Measurements from ENCODE around the gene CREB3L2.
"Not testable (repeated sequence)": the region's sequence is repeated elsewhere in the genome, so short reads cannot be mapped to it uniquely, and the experiment has no call there.

Gene CREB3L2, protein sequence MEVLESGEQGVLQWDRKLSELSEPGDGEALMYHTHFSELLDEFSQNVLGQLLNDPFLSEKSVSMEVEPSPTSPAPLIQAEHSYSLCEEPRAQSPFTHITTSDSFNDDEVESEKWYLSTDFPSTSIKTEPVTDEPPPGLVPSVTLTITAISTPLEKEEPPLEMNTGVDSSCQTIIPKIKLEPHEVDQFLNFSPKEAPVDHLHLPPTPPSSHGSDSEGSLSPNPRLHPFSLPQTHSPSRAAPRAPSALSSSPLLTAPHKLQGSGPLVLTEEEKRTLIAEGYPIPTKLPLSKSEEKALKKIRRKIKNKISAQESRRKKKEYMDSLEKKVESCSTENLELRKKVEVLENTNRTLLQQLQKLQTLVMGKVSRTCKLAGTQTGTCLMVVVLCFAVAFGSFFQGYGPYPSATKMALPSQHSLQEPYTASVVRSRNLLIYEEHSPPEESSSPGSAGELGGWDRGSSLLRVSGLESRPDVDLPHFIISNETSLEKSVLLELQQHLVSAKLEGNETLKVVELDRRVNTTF

GRCh38 chr7:138001529-138002095 is at the start of gene CREB3L2:
CREB3L2 (minus strand) TSS chr7:138002086; CDS start chr7:138001705, 381 bp downstream.
- peak; percentile 82 for DNase-seq

GRCh38 chr7:138049505-138050116 is 47.7 kb upstream of the CREB3L2 start:
- DNase-seq: no peak

DNA sequence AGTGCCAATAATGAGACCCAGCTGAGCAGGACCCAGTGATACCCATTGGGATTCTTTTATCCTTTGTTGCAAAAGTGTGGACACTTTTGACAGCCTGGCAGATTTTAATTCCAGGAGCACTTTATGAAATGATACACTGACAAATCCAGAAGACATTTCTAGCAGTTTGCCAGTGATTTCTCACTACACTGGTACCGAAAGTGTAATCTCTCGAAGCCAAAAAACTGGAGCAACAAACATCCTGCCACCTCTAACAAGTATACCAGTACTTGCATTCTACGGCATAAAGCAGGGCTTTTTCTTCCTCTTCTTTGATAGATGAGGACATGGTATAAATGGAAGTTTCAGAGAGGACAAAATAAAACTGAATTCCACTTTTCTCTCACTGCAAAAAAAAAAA is 46.0 kb upstream of the CREB3L2 start:
- no peak for DNase-seq

GRCh38 chr7:138044897-138045296 is 43.0 kb upstream of the CREB3L2 start:
- no peak for DNase-seq

DNA sequence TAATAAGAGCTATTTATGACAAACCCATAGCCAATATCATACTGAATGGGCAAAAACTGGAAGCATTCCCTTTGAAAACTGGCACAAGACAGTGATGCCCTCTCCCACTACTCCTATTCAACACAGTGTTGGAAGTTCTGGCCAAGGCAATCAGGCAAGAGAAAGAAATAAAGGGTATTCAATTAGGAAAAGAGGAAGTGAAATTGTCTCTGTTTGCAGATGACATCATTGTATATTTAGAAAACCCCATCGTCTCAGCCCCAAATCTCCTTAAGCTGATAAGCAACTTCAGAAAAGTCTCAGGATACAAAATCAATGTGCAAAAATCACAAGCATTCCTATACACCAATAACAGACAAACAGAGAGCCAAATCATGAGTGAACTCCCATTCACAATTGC is 38.2 kb upstream of the CREB3L2 start:
- not testable (repeated sequence) for DNase-seq

- DNase-seq: no peak
Measured at GRCh38 chr7:138036135-138036534, 34.2 kb upstream of the CREB3L2 start.

DNA sequence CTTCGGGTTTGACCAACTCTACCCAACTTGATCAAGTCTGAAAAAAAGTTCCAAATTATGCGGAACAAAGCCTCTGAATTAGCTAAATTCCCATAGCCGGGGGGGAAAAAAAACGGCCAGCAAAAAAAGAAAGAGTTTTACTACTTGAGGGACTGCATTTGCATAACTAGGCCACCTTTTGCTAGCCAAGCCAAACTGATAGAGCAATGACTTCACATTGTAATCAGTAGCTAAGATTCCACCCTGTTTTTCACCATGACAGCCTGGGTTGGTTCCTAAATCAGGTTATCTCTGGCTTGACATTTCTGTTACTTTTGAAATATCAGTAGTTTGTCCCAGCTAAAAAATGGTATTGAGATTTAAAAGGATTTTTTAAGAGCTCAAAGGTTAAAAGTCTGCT is 31.4 kb upstream of the CREB3L2 start:
- no peak for DNase-seq

DNA sequence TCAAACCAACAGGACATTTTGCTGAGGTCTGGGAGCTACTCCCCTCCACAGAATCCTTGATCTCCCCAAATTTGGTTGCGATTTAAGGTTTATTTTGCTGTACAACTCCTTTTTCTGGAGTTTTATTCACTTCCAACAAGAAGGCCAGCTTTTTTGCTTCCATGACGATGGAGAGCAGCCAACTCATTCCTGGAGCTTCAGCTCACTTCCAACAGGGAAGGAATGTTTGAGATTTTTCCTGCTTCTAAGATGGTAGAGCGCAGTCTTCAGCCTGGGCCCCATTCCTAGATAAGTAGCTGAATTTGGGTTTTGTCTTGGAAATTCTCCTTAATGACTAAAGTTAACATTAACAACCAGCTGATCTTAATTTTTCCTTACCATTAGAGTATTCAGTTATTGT is 30.9 kb upstream of the CREB3L2 start:
- DNase-seq: no peak

- DNase-seq: no peak
Measured at GRCh38 chr7:138032186-138032585, 30.3 kb upstream of the CREB3L2 start.

- DNase-seq: no peak
Measured at GRCh38 chr7:138030679-138031351, 28.9 kb upstream of the CREB3L2 start.

DNA sequence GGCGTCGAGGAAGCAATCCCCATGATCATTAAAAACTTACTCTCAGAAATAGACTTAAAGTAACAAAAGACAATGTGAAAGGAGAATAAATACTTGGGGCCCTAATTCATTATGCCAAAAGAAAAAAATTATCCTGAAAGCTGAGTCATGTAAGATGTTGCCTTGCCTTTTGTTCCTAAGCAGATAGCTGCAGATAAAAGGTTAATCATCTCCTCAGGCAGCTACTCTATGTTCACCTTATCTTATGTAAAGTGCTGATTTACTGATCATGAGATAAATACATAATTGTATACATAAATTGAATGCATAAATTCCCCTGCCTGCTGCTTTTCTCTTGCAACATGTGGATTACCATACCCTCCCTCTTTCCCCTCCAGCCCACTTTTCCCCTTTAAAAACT is 28.1 kb upstream of the CREB3L2 start:
- DNase-seq: no peak

GRCh38 chr7:138029126-138029525 is 27.2 kb upstream of the CREB3L2 start:
- DNase-seq: no peak

GRCh38 chr7:138027100-138027499 is 25.2 kb upstream of the CREB3L2 start:
- DNase-seq: no peak

- no peak for DNase-seq
Measured at GRCh38 chr7:138025215-138026186, 23.6 kb upstream of the CREB3L2 start.

DNA sequence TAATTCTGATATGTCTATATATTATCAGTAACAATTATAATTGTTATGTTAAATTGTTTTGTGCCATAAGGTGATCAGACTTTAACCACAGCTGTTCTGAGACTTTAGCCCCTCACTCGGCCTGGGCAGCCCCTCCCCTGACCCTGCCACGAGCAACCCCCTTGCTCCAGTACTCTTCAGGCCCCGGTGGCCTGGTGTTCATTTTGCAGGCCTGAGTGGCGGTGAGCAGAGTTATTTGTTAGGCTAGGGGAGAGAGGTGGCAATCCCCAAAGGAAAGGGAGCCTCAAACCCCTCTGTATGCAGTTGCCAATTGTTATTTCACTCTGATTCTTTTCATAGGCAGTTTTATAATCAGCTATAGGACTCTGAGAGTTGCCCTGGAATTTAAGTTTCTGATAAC is 22.9 kb upstream of the CREB3L2 start:
- no peak for DNase-seq

GRCh38 chr7:138024343-138024691 is 22.4 kb upstream of the CREB3L2 start:
- DNase-seq: no peak

GRCh38 chr7:138023618-138024342 is 21.9 kb upstream of the CREB3L2 start:
- no peak for DNase-seq

DNA sequence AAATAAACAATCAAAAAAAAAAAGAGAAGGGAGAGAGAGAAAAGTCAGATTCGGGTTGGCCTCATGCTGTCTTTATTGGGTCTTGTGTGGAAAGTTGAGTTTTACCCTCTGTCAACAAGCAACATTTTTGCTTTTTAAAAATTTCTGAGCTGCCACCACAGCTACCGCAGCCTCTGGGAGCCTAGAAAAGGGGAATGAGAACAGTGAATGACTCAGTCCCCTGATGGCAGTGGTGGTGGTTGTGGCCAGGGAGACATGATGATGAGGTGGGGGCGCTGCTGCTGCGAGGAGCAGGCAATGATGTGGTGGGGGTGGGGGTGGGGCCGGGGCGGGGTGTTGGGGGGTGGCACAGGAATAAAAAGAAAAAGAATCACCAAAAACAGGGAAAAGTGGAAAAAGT is 20.0 kb upstream of the CREB3L2 start:
- DNase-seq: no peak

GRCh38 chr7:138017992-138018391 is 16.1 kb upstream of the CREB3L2 start:
- no peak for DNase-seq

DNA sequence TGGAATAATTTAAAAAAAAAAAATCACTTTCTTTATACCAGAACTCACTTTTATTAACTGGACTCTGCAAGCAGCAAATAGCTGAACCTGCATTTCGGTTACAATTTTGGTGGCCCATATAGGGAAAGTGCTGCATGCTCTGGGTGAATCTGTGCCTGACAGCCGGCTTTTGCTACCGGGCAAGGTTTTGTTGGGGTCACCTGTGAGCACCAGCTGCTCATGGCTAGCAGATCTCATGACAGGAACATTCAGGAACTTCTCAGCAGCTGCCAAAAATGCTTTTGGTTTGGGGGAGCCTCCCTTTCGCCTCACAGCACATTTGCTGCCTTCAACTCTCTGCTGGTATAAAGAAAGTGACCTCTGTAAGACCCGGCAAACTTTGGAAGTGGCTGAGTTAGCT is 13.2 kb upstream of the CREB3L2 start:
- no peak for DNase-seq

- no peak for DNase-seq
Measured at GRCh38 chr7:138014686-138015085, 12.8 kb upstream of the CREB3L2 start.

DNA sequence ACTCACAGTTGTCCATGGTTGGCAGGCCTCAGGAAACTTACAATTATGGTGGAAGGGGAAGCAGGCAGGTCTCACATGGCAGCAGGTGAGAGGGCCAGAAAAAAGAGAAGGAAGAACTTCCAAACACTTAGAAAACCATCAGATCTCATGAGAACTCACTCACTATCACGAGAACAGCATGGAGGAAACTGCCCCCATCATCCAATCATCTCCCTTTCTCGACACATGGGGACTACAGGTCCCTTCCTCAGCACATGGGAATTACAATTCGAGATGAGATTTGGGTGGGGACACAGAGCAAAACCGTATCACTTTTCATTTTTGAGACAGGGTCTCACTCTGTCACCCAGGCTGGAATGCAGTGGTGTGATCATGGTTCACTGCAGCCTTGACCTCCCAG is 12.3 kb upstream of the CREB3L2 start:
- not testable (repeated sequence) for DNase-seq

All from right forelimb (tissue), 1 donor.